IPS DF 6.9 (cell line): ENCODE data around the gene MT3.
A peak's percentile ranks its signal among the peaks of the same experiment; 100 is the strongest.

Source experiments
- DNase-seq: peaks from one replicate; pipeline ENCODE4 v3.0.0-alpha.2; 2013; ENCODE audit warnings: low read depth, low spot score
- H3K27ac ChIP-seq: one replicate; pipeline ENCODE4 v1.5.1; 2013; ENCODE audit warnings: low read length, control low read depth
- H3K27me3 ChIP-seq: 2 replicates; pipeline ENCODE4 v1.6.1; 2013; ENCODE audit warnings: mild to moderate bottlenecking, low read length; ENCODE audit not compliant: control insufficient read depth, insufficient read depth
- H3K36me3 ChIP-seq: 2 replicates; pipeline ENCODE4 v1.6.1; 2013; ENCODE audit warnings: low read length; ENCODE audit not compliant: control insufficient read depth, insufficient read depth
- H3K4me1 ChIP-seq: 2 replicates; pipeline ENCODE4 v1.6.1; 2013; ENCODE audit warnings: low read length; ENCODE audit not compliant: control insufficient read depth, insufficient read depth
- H3K4me3 ChIP-seq: 2 replicates; pipeline ENCODE4 v1.5.1; 2013; ENCODE audit warnings: mild to moderate bottlenecking, low read length
- H3K9me3 ChIP-seq: 2 replicates; pipeline ENCODE4 v1.6.1; 2013; ENCODE audit warnings: low read length, inconsistent platforms; ENCODE audit not compliant: control insufficient read depth, insufficient read depth
- WGBS: extraction: QIAGEN DNeasy Blood & Tissue Kit; methylation state at CpG from one replicate; pipeline ENCODE4 v1.1.7; 2013; ENCODE audit warnings: mixed read lengths, missing lambda C conversion rate; ENCODE audit not compliant: insufficient read length, insufficient coverage; 5-methylcytosine and 5-hydroxymethylcytosine counted together

Gene MT3

DNA sequence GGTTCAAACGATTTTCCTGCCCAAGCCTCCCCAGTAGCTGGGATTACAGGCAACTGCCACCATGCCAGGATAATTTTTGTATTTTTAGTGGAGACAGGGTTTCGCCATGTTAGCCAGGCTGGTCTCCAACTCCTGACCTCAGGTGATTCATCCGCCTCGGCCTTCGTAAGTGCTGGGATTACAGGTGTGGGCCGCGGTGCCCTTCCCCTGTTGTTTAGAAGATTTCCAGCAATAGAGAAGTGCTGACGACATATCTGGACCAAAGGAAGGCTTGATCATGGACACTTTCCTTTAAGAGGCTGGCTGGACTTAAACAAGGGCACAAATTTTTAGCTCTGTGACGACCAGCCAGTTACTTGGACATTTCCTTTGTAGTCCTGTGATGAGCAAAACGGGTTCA lies 41.9 kb downstream of the MT3 start:
- Histone ChIP-seq H3K4me1 (peaks cover 2% of the 10 kb centered on the region), H3K9me3 (no peaks in the 10 kb centered on the region), H3K27me3 (peaks cover 89% of the 10 kb centered on the region), H3K36me3 (no peaks in the 10 kb centered on the region; the same call in 1 of the 2 replicates), H3K4me3 (no peak overlapping the region), H3K27ac (no peak overlapping the region)
- WGBS: no CpG with 5 or more reads among the region's 10 CpGs
- no peak for DNase-seq

- no peaks in the 10 kb centered on the region; the same call in 1 of the 2 replicates for H3K36me3 ChIP-seq
- peaks cover 89% of the 10 kb centered on the region for H3K27me3 ChIP-seq
- H3K27ac ChIP-seq: no peak overlapping the region
- WGBS: no CpG with 5 or more reads among the region's 14 CpGs
- DNase-seq: no peak
- H3K4me3 ChIP-seq: peak overlapping the region; percentile 7; the same call in 1 of the 2 replicates
- no peaks in the 10 kb centered on the region for H3K9me3 ChIP-seq
- peaks cover 2% of the 10 kb centered on the region; the same call in 1 of the 2 replicates for H3K4me1 ChIP-seq
These were observed 42.5 kb downstream of the MT3 start for GRCh38 chr16:56631832-56632155.

GRCh38 chr16:56632156-56632847 lies 43.0 kb downstream of the MT3 start, which contains the start of gene MT1M:
TSS of gene MT1M (plus strand) at chr16:56632659. CDS start at chr16:56632732, 73 bp downstream.
- no peaks in the 10 kb centered on the region for H3K9me3 ChIP-seq
- no peaks in the 10 kb centered on the region; the same call in 1 of the 2 replicates for H3K36me3 ChIP-seq
- H3K27me3 ChIP-seq: peaks cover 89% of the 10 kb centered on the region
- H3K4me3 ChIP-seq: peak within 1 kb of the TSS; percentile 7; the same call in 1 of the 2 replicates
- no peak within 1 kb of the TSS for H3K27ac ChIP-seq
- DNase-seq: no peak
- no CpG with 5 or more reads among the region's 61 CpGs for WGBS
- peaks cover 2% of the 10 kb centered on the region; the same call in 1 of the 2 replicates for H3K4me1 ChIP-seq

- H3K4me3 ChIP-seq: no peak overlapping the region
- no peaks in the 10 kb centered on the region; the same call in 1 of the 2 replicates for H3K36me3 ChIP-seq
- peaks cover 95% of the 10 kb centered on the region for H3K27me3 ChIP-seq
- no CpG with 5 or more reads among the region's 6 CpGs for WGBS
- DNase-seq: no peak
- H3K4me1 ChIP-seq: peaks cover 2% of the 10 kb centered on the region; the same call in 1 of the 2 replicates
- no peak overlapping the region for H3K27ac ChIP-seq
- no peaks in the 10 kb centered on the region for H3K9me3 ChIP-seq
These were observed 43.6 kb downstream of the MT3 start for GRCh38 chr16:56632848-56633365.

GRCh38 chr16:56633535-56633934 lies 44.2 kb downstream of the MT3 start:
- no peak overlapping the region for H3K4me3 ChIP-seq
- H3K9me3 ChIP-seq: no peaks in the 10 kb centered on the region
- H3K27me3 ChIP-seq: peaks cover 99% of the 10 kb centered on the region
- H3K4me1 ChIP-seq: peaks cover 2% of the 10 kb centered on the region; the same call in 1 of the 2 replicates
- no peak for DNase-seq
- H3K27ac ChIP-seq: no peak overlapping the region
- WGBS: no CpG with 5 or more reads among the region's 7 CpGs
- no peaks in the 10 kb centered on the region; the same call in 1 of the 2 replicates for H3K36me3 ChIP-seq

- no peak for DNase-seq
- WGBS: no CpG with 5 or more reads among the region's 47 CpGs
- peaks cover 99% of the 10 kb centered on the region for H3K27me3 ChIP-seq
These were observed 45.5 kb downstream of the MT3 start for GRCh38 chr16:56634715-56635440.

GRCh38 chr16:56635441-56635967 lies 46.2 kb downstream of the MT3 start:
- Histone ChIP-seq H3K27ac (no peak overlapping the region), H3K4me1 (peaks cover 2% of the 10 kb centered on the region; the same call in 1 of the 2 replicates), H3K4me3 (peak overlapping the region; percentile 11; the same call in 1 of the 2 replicates), H3K9me3 (no peaks in the 10 kb centered on the region), H3K36me3 (no peaks in the 10 kb centered on the region; the same call in 1 of the 2 replicates), H3K27me3 (peaks cover 97% of the 10 kb centered on the region)
- no peak for DNase-seq
- no CpG with 5 or more reads among the region's 40 CpGs for WGBS

More at GRCh38 chr16:56634715-56635440, 45.5 kb downstream of the MT3 start:
- Histone ChIP-seq H3K36me3 (no peaks in the 10 kb centered on the region; the same call in 1 of the 2 replicates), H3K4me3 (peak overlapping the region; percentile 11; the same call in 1 of the 2 replicates), H3K4me1 (peaks cover 2% of the 10 kb centered on the region; the same call in 1 of the 2 replicates), H3K9me3 (no peaks in the 10 kb centered on the region), H3K27ac (no peak overlapping the region)

DNA sequence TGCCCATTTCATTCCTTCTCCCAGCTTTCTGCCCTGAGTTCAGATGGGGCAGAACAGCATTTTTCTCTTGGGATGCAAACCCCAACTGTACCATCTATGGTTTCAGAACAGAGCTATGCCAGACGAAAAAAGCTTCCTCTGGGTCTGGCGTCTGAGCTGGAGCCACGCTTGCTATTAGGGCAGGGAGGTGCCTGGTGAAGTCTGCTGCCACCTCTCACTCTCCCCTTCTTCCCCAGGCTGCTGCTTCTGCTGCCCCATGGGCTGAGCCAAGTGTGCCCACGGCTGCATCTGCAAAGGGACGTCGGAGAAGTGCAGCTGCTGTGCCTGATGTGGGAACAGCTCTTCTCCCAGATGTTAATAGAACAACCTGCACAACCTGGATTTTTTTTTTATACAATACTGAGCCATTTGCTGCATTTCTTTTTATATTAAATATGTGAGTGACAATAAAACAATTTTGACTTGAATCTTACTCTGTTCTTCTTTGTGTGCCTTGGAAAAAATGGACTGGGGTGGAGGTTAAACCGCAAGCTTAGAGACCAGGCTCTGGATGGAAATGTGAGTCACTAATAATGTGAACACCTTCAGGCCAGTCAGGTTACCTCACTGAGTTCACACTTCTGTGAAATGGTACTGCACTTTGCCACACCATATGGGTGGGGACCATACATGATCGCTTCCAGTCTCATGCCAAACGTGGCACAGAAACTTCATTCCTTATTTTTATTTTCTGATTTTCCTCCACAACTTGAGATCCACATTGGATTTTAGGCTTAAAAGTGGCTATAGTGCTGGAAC lies 47.5 kb downstream of the MT3 start:
- no CpG with 5 or more reads among the region's 9 CpGs for WGBS
- H3K27ac ChIP-seq: no peak overlapping the region
- H3K4me3 ChIP-seq: no peak overlapping the region

DNA sequence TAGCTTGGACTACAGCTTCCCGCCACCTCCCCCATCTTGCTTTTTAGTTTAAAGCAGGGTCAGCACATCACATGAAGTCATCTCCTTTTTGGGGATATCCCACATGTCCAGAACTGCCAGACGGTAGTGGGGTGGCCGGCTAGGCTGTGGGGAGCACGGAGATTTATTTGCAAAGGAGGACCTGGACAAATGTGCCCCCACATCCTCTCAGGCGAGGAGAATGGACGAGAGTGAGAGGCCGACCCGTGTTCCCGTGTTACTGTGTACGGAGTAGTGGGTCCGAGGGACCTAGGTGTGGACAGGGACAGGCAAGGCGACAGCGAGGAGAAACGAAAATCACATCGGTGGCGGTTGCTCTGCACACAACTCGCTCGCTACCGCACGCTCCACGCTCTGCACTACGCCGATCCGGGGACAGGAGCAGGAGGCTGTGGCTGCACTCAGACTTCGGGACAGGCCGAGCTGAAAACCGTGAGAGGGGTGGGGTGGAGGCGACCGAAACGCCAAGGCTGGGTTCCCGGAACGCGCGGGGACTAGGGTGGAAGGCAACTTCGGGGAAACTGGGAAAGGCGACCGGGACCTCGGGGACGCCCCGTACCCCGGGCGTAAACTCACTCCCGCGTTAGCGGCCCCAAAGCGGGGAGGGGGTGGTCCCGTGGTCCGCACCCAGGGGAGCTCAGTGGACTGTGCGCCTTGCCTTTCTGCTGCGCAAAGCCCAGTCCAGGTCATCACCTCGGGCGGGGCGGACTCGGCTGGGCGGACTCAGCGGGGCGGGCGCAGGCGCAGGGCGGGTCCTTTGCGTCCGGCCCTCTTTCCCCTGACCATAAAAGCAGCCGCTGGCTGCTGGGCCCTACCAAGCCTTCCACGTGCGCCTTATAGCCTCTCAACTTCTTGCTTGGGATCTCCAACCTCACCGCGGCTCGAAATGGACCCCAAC lies 48.8 kb downstream of the MT3 start, which contains the start of gene MT1A:
Gene MT1A (plus strand): TSS at position 853 of the 937 bp plus-strand sequence. CDS start 73 bp downstream, at position 926.
- H3K27me3 ChIP-seq: peaks cover 97% of the 10 kb centered on the region
- peaks cover 2% of the 10 kb centered on the region; the same call in 1 of the 2 replicates for H3K4me1 ChIP-seq
- H3K36me3 ChIP-seq: no peaks in the 10 kb centered on the region; the same call in 1 of the 2 replicates
- no peaks in the 10 kb centered on the region for H3K9me3 ChIP-seq
- H3K27ac ChIP-seq: no peak within 1 kb of the TSS
- DNase-seq: no peak
- no CpG with 5 or more reads among the region's 68 CpGs for WGBS
- H3K4me3 ChIP-seq: no peak within 1 kb of the TSS

More for the DNA sequence above, 47.5 kb downstream of the MT3 start:
- DNase-seq: no peak
- Histone ChIP-seq H3K4me1 (peaks cover 2% of the 10 kb centered on the region; the same call in 1 of the 2 replicates), H3K9me3 (no peaks in the 10 kb centered on the region), H3K36me3 (no peaks in the 10 kb centered on the region; the same call in 1 of the 2 replicates), H3K27me3 (peaks cover 97% of the 10 kb centered on the region)
